GM12878 (cell line): ENCODE data around the gene IKBKG. TPM values are rescaled to one million over a fixed set of nuclear protein-coding genes. Genes with fewer than 3 reads are reported as not detected.

Experiments used
- ATAC-seq: fragments of 200-7000 bp; cut with Tn5 transposase; 3 replicates; pipeline ENCODE4 v1.9.1; 2020; ENCODE audit warnings: mild to moderate bottlenecking, moderate library complexity
- BruUV-seq: library from RNA; stranded (reverse); fragments of 400-500 nt; replicated peaks from 2 replicates; lab custom pipeline; 2021; lab: Mats Ljungman, UMichigan
- CTCF ChIA-PET: fragments of 300-600 bp; sonication (Branson Sonifier 250); formaldehyde crosslinking; extraction: SDS; loops from one replicate; lab custom pipeline; 2021; ENCODE audit warnings: inconsistent platforms; lab: Yijun Ruan, JAX
- POLR2A ChIA-PET: fragments of 350-600 bp; formaldehyde crosslinking; extraction: SDS; loops from one replicate; lab custom pipeline; 2021; ENCODE audit warnings: inconsistent platforms; lab: Charles Lee
- RAD21 ChIA-PET: fragments of 300-600 bp; sonication (Branson Sonifier 250); formaldehyde crosslinking; loops from one replicate; lab custom pipeline; 2023; ENCODE audit warnings: antibody characterized with exemption; ENCODE audit not compliant: unreplicated experiment; lab: Charles Lee
- SMC1A ChIA-PET: fragments of 300-600 bp; sonication (Branson Sonifier 250); formaldehyde crosslinking; loops from one replicate; lab custom pipeline; 2023; ENCODE audit not compliant: unreplicated experiment, uncharacterized antibody; lab: Charles Lee
- DNase-seq: peaks from one replicate; pipeline ENCODE4 v3.0.0-alpha.2; 2011; ENCODE audit warnings: low read depth, low spot score
- FAIRE-seq: peaks from 3 replicates; lab custom pipeline; 2011; peaks lifted over from hg19 to GRCh38; lab: Jason Lieb, UNC
- H2AFZ ChIP-seq: 2 replicates; pipeline ENCODE4 v1.6.0; 2011; ENCODE audit warnings: low read depth, low read length, control low read depth; ENCODE audit not compliant: control insufficient read depth
- H3K27ac ChIP-seq: 2 replicates; pipeline ENCODE4 v1.5.1; 2011; ENCODE audit warnings: control low read depth; ENCODE audit not compliant: control insufficient read depth, insufficient read depth
- H3K27me3 ChIP-seq, 2 experiments: replicated peaks in 1 of 2; 2 replicates each; pipeline versions ENCODE4 v1.6.0 to v1.6.1; 2011; ENCODE audit warnings: low read length in 1 of 2; ENCODE audit not compliant: control insufficient read depth in 2 of 2, insufficient read depth in 2 of 2
- H3K36me3 ChIP-seq, 2 experiments: 2 replicates each; pipeline ENCODE4 v1.5.1; 2011; ENCODE audit warnings: low read length in 1 of 2; ENCODE audit not compliant: control insufficient read depth in 2 of 2, insufficient read depth in 2 of 2
- H3K4me1 ChIP-seq: 2 replicates; pipeline ENCODE4 v1.6.1; 2011; ENCODE audit warnings: mild to moderate bottlenecking, low read length, moderate library complexity, mixed read lengths; ENCODE audit not compliant: control insufficient read depth, insufficient read depth
- H3K4me2 ChIP-seq: 2 replicates; pipeline ENCODE4 v1.6.0; 2011; ENCODE audit warnings: control low read depth; ENCODE audit not compliant: control insufficient read depth, insufficient read depth
- H3K4me3 ChIP-seq: fragments of 200-600 bp; sonication (generic); 2 replicates; pipeline ENCODE4 v1.5.1; 2016
- H3K79me2 ChIP-seq: 2 replicates; pipeline ENCODE4 v1.6.0; 2011; ENCODE audit warnings: low read length; ENCODE audit not compliant: control insufficient read depth, insufficient read depth
- H3K9ac ChIP-seq: 2 replicates; pipeline ENCODE4 v1.8.0; 2011; ENCODE audit warnings: low read length, control low read depth, mixed read lengths; ENCODE audit not compliant: control insufficient read depth, insufficient read depth
- H3K9me3 ChIP-seq: replicated peaks from 3 replicates; pipeline ENCODE4 v1.5.1; 2011; ENCODE audit warnings: mild to moderate bottlenecking, low read length; ENCODE audit not compliant: control insufficient read depth, insufficient read depth
- H4K20me1 ChIP-seq: 2 replicates; pipeline ENCODE4 v1.6.0; 2011; ENCODE audit not compliant: control insufficient read depth, insufficient read depth
- BHLHE40 ChIP-seq, 2 experiments: fragments of 450-650 bp in 1 of 2; IDR thresholded peaks; 2 replicates each; pipeline ENCODE4 v1.6.1; 2011 to 2017; ENCODE audit warnings: low read depth in 2 of 2, borderline replicate concordance in 1 of 2, improper control_type of control experiment in 1 of 2, low read length in 1 of 2, mild to moderate bottlenecking in 1 of 2
- EGR1 ChIP-seq, 2 experiments: IDR thresholded peaks; 1 replicate in 1 of 2; 2 replicates in 1 of 2; pipeline ENCODE4 v1.6.1; 2011 to 2012; ENCODE audit warnings: low read depth in 2 of 2, low read length in 2 of 2, borderline replicate concordance in 1 of 2, mild to moderate bottlenecking in 1 of 2, moderate library complexity in 1 of 2
- KDM1A ChIP-seq: fragments of 200-600 bp; sonication (generic); IDR thresholded peaks from 2 replicates; pipeline ENCODE4 v1.6.1; 2016; ENCODE audit warnings: borderline replicate concordance
- MYC ChIP-seq: IDR thresholded peaks from 2 replicates; pipeline ENCODE4 v1.6.1; 2011; ENCODE audit warnings: mild to moderate bottlenecking, low read length, moderate library complexity, inconsistent platforms; ENCODE audit not compliant: insufficient read depth, insufficient replicate concordance, insufficient read length, severe bottlenecking
- POLR2A ChIP-seq: IDR thresholded peaks from 2 replicates; pipeline ENCODE4 v1.6.1; 2011; ENCODE audit warnings: low read depth, mild to moderate bottlenecking, low read length
- POLR2AphosphoS2 ChIP-seq: IDR thresholded peaks from 2 replicates; pipeline ENCODE4 v1.6.1; 2011; ENCODE audit warnings: low read depth, mild to moderate bottlenecking, low read length, improper control_type of control experiment, moderate library complexity
- POLR2AphosphoS5 ChIP-seq: IDR thresholded peaks from 2 replicates; pipeline ENCODE4 v1.6.1; 2011; ENCODE audit warnings: mild to moderate bottlenecking, low read length, inconsistent platforms
- RAD21 ChIP-seq: IDR thresholded peaks from 2 replicates; pipeline ENCODE4 v1.6.1; 2011; ENCODE audit warnings: mild to moderate bottlenecking, low read depth, low read length, moderate library complexity; ENCODE audit not compliant: insufficient read depth
- SMAD5 ChIP-seq: IDR thresholded peaks from 2 replicates; pipeline ENCODE4 v1.6.1; 2016; ENCODE audit warnings: antibody characterized with exemption, low read depth
- SP1 ChIP-seq: IDR thresholded peaks from one replicate; pipeline ENCODE4 v1.6.1; 2011; ENCODE audit warnings: low read depth, low read length
- SRF ChIP-seq, 2 experiments: IDR thresholded peaks; 2 replicates each; pipeline ENCODE4 v1.6.1; 2011; ENCODE audit warnings: low read depth in 2 of 2, low read length in 2 of 2, mild to moderate bottlenecking in 1 of 2, moderate library complexity in 1 of 2
- TAF1 ChIP-seq: IDR thresholded peaks from 2 replicates; pipeline ENCODE4 v1.6.1; 2011; ENCODE audit warnings: mild to moderate bottlenecking, low read depth, low read length, borderline replicate concordance
- TCF3 ChIP-seq: IDR thresholded peaks from 2 replicates; pipeline ENCODE4 v1.6.1; 2012; ENCODE audit warnings: low read depth, mild to moderate bottlenecking, low read length, borderline replicate concordance; ENCODE audit not compliant: insufficient read depth
- YY1 ChIP-seq: IDR thresholded peaks from 2 replicates; pipeline ENCODE4 v1.6.1; 2011; ENCODE audit warnings: low read depth, mild to moderate bottlenecking, low read length
- WGBS: methylation state at CpG from one replicate; pipeline ENCODE4 v1.1.6; 2016; ENCODE audit warnings: low lambda C conversion rate; ENCODE audit not compliant: insufficient replicate concordance, insufficient coverage; ENCODE audit errors: missing lambda C conversion rate; 5-methylcytosine and 5-hydroxymethylcytosine counted together
- in situ Hi-C: fragments of 300-500 bp; cut with MboI; formaldehyde crosslinking; loops from 9 replicates; pipeline ENCODE4 v1.14.3; 2018; ENCODE audit warnings: mixed read lengths
- intact Hi-C: fragments of 100-400 bp; cut with micrococcal nuclease; formaldehyde crosslinking; loops from one replicate; pipeline ENCODE4 v1.14.2; 2022; ENCODE audit not compliant: unreplicated experiment
- polyA plus RNA-seq, 11 experiments: library from polyadenylated mRNA; depleted of rRNA in 4 of 11; unstranded in 6 of 11; stranded (reverse) in 5 of 11; fragments of >200 nt; fragmentation: Nextera tagmentation in 4 of 11; fragmentation: Illumina TruSeq in 1 of 11; extraction: Ambion mirVana in 4 of 11; extraction: Trizol in 1 of 11; gene quantifications; 1 replicate in 1 of 11; 2 replicates in 10 of 11; pipeline versions ENCODE4 v1.2.1 to v1.2.3, GENCODE V29; 2011 to 2016; ENCODE audit warnings: inconsistent platforms in 2 of 11, missing spikeins in 2 of 11, low read depth in 1 of 11
- total RNA-seq, 4 experiments: library from RNA; depleted of rRNA in 3 of 4; stranded (reverse); fragments of >200 nt in 3 of 4; fragmentation: Illumina TruSeq in 1 of 4; extraction: Trizol in 1 of 4; gene quantifications; 2 replicates each; pipeline versions ENCODE4 v1.2.1 to v1.2.3, GENCODE V29; 2013 to 2021
- TF ChIP-seq, protein P1 (sequence below): IDR thresholded peaks from 2 replicates; pipeline ENCODE4 v1.6.1; 2012; ENCODE audit warnings: low read depth, low read length, improper control_type of control experiment
- TF ChIP-seq, protein P2 (sequence below): fragments of 450-650 bp; IDR thresholded peaks from 2 replicates; pipeline ENCODE4 v1.6.1; 2016; ENCODE audit warnings: mild to moderate bottlenecking, moderate library complexity, borderline replicate concordance

Gene IKBKG
- total and polyA plus RNA-seq, 10 of the 15 experiments (the other 5 are each of a cell fraction or from before 2014, with no cell fraction given): 0.35 to 30.7 (median 16.7) TPM

- TF ChIP-seq KDM1A: no peak
- TF ChIP-seq, all 136 proteins: peak for 0
Measured at GRCh38 chrX:154545673-154546274, 1.6 kb upstream of the IKBKG start (continued).

DNA sequence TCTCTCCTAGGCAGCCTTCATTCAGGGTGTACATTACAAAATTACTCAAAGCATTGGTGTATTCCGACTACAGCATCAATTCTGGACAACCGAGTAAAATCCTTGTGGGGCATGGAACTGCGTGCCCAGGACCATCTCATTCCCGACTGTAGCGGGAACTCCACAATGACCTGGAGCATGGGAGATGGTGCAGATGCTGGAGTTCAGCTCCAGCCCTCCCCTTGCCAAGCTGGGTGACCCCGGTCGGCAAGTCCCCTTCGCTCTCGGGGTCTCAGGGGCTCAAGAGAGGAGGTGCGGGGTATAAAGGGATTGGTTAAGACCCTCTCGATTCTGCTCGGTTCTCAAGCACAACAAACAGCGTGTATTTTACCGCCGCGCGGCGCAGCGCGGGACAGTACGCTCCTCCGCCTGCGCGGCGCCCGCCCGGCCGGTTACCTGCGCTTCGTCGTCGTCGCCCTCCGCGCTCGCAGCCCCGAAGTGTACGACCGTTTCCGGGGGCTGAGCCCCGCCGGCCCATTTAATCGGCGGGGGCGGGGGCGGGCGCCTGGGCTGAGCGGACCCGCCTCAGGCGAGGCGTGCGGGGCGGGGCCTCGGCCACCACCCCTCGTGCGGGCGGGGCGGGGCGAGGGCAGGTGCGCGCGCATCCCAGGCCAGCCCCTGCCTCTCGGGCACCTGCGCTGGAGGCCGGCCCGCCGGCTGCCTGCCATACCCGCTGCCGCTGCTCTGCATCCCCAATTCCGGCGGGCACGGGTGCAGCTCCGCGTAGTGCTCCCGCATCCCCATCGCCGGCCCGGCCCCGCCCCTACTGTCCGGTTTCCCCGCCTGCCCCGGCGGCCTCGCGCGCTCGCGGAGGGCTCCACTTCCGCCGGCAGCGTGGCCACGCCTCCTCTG is 821 bp upstream of the IKBKG start, which contains the start of gene G6PD:
Gene G6PD (minus strand): TSS at position 493 of the 891 bp plus-strand sequence. CDS start 691 bp downstream, outside the sequence.
- H3K4me1 ChIP-seq: peaks cover 14% of the 10 kb centered on the region
- ChIA-PET CTCF (no interaction called here), POLR2A (interaction anchor here (0.6 kb wide), 1 partner anchor 485 kb away, joined by 3 read pairs; no protein-coding TSS in a partner anchor)
- peak; percentile 74 for TF ChIP-seq POLR2A
- 0 out of 2 replicates have a peak, but pooled peaks have one; percentile 5 for TF ChIP-seq TCF3
- TF ChIP-seq, protein P1, sequence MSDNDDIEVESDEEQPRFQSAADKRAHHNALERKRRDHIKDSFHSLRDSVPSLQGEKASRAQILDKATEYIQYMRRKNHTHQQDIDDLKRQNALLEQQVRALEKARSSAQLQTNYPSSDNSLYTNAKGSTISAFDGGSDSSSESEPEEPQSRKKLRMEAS: peak; percentile 40; the same call in 1 of the 2 replicates
- no peak for TF ChIP-seq RAD21
- TF ChIP-seq TAF1: peak; percentile 66; the same call in 1 of the 2 replicates
- TF ChIP-seq, protein P2, sequence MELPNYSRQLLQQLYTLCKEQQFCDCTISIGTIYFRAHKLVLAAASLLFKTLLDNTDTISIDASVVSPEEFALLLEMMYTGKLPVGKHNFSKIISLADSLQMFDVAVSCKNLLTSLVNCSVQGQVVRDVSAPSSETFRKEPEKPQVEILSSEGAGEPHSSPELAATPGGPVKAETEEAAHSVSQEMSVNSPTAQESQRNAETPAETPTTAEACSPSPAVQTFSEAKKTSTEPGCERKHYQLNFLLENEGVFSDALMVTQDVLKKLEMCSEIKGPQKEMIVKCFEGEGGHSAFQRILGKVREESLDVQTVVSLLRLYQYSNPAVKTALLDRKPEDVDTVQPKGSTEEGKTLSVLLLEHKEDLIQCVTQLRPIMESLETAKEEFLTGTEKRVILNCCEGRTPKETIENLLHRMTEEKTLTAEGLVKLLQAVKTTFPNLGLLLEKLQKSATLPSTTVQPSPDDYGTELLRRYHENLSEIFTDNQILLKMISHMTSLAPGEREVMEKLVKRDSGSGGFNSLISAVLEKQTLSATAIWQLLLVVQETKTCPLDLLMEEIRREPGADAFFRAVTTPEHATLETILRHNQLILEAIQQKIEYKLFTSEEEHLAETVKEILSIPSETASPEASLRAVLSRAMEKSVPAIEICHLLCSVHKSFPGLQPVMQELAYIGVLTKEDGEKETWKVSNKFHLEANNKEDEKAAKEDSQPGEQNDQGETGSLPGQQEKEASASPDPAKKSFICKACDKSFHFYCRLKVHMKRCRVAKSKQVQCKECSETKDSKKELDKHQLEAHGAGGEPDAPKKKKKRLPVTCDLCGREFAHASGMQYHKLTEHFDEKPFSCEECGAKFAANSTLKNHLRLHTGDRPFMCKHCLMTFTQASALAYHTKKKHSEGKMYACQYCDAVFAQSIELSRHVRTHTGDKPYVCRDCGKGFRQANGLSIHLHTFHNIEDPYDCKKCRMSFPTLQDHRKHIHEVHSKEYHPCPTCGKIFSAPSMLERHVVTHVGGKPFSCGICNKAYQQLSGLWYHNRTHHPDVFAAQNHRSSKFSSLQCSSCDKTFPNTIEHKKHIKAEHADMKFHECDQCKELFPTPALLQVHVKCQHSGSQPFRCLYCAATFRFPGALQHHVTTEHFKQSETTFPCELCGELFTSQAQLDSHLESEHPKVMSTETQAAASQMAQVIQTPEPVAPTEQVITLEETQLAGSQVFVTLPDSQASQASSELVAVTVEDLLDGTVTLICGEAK: no peak
- TF ChIP-seq SRF (IDR thresholded peaks at IDR 0.05; ENCODE audit: low read depth in 2 of 2, low read length in 2 of 2): no peak
- TF ChIP-seq MYC: peak; percentile 42
- peak in 1 of 2 experiments; percentile 81; a peak in 2 of 4 replicates for TF ChIP-seq BHLHE40 (IDR thresholded peaks at IDR 0.05; ENCODE audit: borderline replicate concordance in 1 of 2, low read depth in 2 of 2, low read length in 1 of 2)
- TF ChIP-seq YY1: no peak
- peak; percentile 23 for TF ChIP-seq SP1
- TF ChIP-seq SMAD5: 0 out of 2 replicates have a peak, but pooled peaks have one; percentile 34
- peak; percentile 61; the same call in 1 of the 2 replicates for TF ChIP-seq POLR2AphosphoS2
- TF ChIP-seq EGR1 (IDR thresholded peaks at IDR 0.05; ENCODE audit: borderline replicate concordance in 1 of 2, low read depth in 2 of 2, low read length in 2 of 2): peak in 1 of 2 experiments; percentile 57; a peak in 1 of 3 replicates
- TF ChIP-seq POLR2AphosphoS5: peak; percentile 55; the same call in 1 of the 2 replicates

More for the DNA sequence above, 821 bp upstream of the IKBKG start, which contains the start of gene G6PD:
- Histone ChIP-seq H3K27ac (peak within 1 kb of the TSS; percentile 65), H3K4me3 (peak within 1 kb of the TSS; percentile 72), H3K27me3 (no peaks in the 10 kb centered on the region), H3K36me3 (no peaks in the 10 kb centered on the region), H4K20me1 (no peaks in the 10 kb centered on the region), H3K4me2 (peak within 1 kb of the TSS; percentile 86), H3K79me2 (peaks cover 29% of the 10 kb centered on the region), H2AFZ (peak within 1 kb of the TSS; percentile 80), H3K9ac (peak within 1 kb of the TSS; percentile 70), H3K9me3 (no peaks in the 10 kb centered on the region)
- BruUV-seq: no TSS peak
- SMC1A ChIA-PET: no interaction called here
- RAD21 ChIA-PET: interaction anchor here (0.6 kb wide), 1 partner anchor 10 kb away, joined by 4 read pairs; no protein-coding TSS in a partner anchor
- FAIRE-seq (no peak), DNase-seq (no peak), ATAC-seq (peak; percentile 72)
- in situ Hi-C loops (loop anchor here (10.0 to 25.0 kb wide), 2 partner anchors 288 to 409 kb away; partner anchors contain the start of genes OPN1LW and SMIM9), intact Hi-C loops (no loop called here)
- 42% methylated on average over 57 of the region's 92 CpGs for WGBS
